ENCODE measurements around the gene HK1. TPM values are rescaled to one million over a fixed set of nuclear protein-coding genes. Genes with fewer than 3 reads are reported as not detected.
A peak's percentile ranks its signal among the peaks of the same experiment; 100 is the strongest.

HK1 gene
- total RNA-seq, 4 donors from 2014 or later: 119 to 142 (median 141) TPM

DNA sequence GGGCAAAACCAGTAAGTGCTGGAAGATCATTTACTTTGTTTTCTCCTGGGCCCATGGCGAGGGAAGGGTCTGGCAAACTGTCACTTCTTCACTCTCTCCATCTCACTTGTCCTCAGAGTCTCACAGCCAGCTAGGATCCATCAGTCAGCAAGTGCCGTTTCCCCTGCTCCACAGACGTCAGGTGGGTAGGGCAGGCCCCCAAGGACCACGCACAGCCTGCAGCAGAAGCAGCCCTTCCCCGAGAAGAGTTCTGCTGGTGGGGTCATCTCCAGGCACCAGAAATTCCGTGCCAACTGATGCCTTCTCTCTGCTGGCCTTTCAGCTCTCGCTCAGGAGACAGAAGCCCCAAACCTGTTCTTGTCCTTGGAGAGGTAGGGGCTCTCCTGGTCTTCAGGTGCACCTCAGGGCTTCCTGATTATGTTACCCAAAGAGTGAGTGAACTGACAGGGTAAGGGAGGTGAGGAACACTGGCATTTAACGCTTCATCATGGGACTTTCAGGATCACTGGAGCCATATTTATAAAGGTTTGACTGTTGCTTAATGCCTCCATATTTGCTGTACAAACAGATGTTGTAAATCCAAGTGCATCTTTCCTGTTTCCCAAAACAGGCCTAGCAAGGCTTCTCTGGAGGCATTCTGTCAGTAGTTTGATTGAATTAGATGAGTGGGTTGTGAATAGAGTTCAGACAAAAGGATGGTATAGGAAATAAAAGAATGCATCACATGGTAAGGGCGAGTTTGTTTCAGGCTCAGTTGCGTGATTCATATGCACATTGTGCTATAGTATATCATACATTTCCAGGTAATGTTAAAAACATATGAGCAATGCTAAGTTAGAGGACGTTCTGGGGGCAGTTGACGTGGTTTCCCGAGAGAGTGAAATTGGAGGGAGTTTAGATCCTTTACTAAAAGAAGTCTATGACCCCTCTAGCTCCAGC lies 159.3 kb downstream of the HK1 start:
- Histone ChIP-seq H3K27me3 (no peaks in the 10 kb centered on the region), H3K36me3 (no peaks in the 10 kb centered on the region), H3K4me3 (no peak overlapping the region), H3K9me3 (no peaks in the 10 kb centered on the region), H3K4me1 (peaks cover 29% of the 10 kb centered on the region), H3K27ac (peak overlapping the region; percentile 30)
- TF ChIP-seq POLR2A (IDR thresholded peaks at IDR 0.05) (no peak), POLR2AphosphoS5 (IDR thresholded peaks at IDR 0.05) (no peak), EP300 (IDR thresholded peaks at IDR 0.05) (no peak)
- TF ChIP-seq, protein P1, sequence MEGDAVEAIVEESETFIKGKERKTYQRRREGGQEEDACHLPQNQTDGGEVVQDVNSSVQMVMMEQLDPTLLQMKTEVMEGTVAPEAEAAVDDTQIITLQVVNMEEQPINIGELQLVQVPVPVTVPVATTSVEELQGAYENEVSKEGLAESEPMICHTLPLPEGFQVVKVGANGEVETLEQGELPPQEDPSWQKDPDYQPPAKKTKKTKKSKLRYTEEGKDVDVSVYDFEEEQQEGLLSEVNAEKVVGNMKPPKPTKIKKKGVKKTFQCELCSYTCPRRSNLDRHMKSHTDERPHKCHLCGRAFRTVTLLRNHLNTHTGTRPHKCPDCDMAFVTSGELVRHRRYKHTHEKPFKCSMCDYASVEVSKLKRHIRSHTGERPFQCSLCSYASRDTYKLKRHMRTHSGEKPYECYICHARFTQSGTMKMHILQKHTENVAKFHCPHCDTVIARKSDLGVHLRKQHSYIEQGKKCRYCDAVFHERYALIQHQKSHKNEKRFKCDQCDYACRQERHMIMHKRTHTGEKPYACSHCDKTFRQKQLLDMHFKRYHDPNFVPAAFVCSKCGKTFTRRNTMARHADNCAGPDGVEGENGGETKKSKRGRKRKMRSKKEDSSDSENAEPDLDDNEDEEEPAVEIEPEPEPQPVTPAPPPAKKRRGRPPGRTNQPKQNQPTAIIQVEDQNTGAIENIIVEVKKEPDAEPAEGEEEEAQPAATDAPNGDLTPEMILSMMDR (IDR thresholded peaks at IDR 0.05): no peak
- 82% methylated on average over 11 of the region's 13 CpGs for whole genome bisulfite sequencing
- no peak for DNase-seq (ENCODE audit: low spot score in 2 of 2)

DNA sequence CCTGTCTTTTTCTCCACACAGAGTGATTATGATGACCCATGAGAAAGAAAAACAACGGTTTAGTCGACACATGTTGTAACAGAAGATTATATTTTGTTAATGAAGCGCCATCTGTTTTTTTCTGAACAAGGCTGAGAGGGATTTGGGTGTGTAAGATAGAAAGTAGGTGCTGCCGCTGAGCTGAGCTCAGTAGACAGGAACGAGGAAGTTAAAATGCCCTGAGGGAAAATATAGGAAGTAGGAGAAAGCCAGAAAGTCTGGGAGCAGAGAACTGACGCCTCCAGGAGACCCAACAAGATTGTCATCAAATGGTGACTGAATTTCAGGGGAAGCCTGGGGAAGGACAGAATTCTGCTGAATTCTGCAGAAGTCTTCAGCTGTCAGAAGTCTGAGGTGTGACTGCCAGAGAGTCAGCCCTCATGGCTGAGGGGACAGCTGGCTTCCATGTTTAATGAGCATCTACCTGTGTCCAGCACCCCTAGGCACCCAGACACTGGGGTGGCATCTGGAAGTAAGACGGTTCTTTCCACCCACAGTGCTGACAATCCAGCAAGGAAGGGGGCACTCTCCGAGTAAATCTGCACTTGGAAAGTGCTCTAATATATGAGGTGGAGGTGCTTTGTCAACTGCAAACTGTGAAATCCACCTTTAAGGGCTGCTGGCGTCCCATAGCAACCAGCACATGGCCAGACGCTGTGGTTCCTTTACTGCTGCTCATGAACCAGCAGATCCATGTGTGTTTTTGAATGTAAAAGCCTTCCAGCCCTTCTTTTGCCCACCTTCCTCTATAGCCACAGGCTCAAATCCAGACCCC lies 160.4 kb downstream of the HK1 start:
- TF ChIP-seq EP300 (IDR thresholded peaks at IDR 0.05): no peak
- TF ChIP-seq POLR2A (IDR thresholded peaks at IDR 0.05): no peak
- no peak for TF ChIP-seq POLR2AphosphoS5 (IDR thresholded peaks at IDR 0.05)
- TF ChIP-seq, protein P1 (IDR thresholded peaks at IDR 0.05): no peak
- Histone ChIP-seq H3K9me3 (no peaks in the 10 kb centered on the region), H3K36me3 (no peaks in the 10 kb centered on the region), H3K4me1 (peaks cover 29% of the 10 kb centered on the region), H3K4me3 (no peak overlapping the region), H3K27me3 (no peaks in the 10 kb centered on the region), H3K27ac (peak overlapping the region; percentile 30)
- peak in 1 of 2 donors; percentile 29 for DNase-seq (ENCODE audit: low spot score in 2 of 2)
- WGBS: 16% methylated on average over 10 of the region's 10 CpGs

GRCh38 chr10:69439350-69439739 lies 161.0 kb downstream of the HK1 start:
- peak overlapping the region; percentile 30 for H3K27ac ChIP-seq
- H3K4me1 ChIP-seq: peaks cover 29% of the 10 kb centered on the region
- WGBS: 31% methylated on average over 2 of the region's 5 CpGs
- DNase-seq (ENCODE audit: low spot score in 2 of 2): peak in 1 of 2 donors; percentile 67
- H3K36me3 ChIP-seq: no peaks in the 10 kb centered on the region
- H3K4me3 ChIP-seq: no peak overlapping the region
- TF ChIP-seq, protein P1 (IDR thresholded peaks at IDR 0.05): no peak
- TF ChIP-seq EP300 (IDR thresholded peaks at IDR 0.05) (no peak), POLR2AphosphoS5 (IDR thresholded peaks at IDR 0.05) (no peak), POLR2A (IDR thresholded peaks at IDR 0.05) (no peak)
- H3K9me3 ChIP-seq: no peaks in the 10 kb centered on the region
- no peaks in the 10 kb centered on the region for H3K27me3 ChIP-seq

GRCh38 chr10:69439813-69440506 lies 161.7 kb downstream of the HK1 start:
- WGBS: 34% methylated on average over 5 of the region's 5 CpGs
- Histone ChIP-seq H3K27me3 (no peaks in the 10 kb centered on the region), H3K9me3 (no peaks in the 10 kb centered on the region), H3K4me1 (peaks cover 29% of the 10 kb centered on the region), H3K27ac (no peak overlapping the region), H3K36me3 (no peaks in the 10 kb centered on the region), H3K4me3 (no peak overlapping the region)
- peak in 1 of 2 donors; percentile 39 for DNase-seq (ENCODE audit: low spot score in 2 of 2)
- TF ChIP-seq, protein P1 (IDR thresholded peaks at IDR 0.05): no peak
- TF ChIP-seq POLR2AphosphoS5 (IDR thresholded peaks at IDR 0.05): no peak
- TF ChIP-seq POLR2A (IDR thresholded peaks at IDR 0.05): no peak
- no peak for TF ChIP-seq EP300 (IDR thresholded peaks at IDR 0.05)

Data from suprapubic skin (tissue), 4 donors.